ENCODE results near the gene CTCF.
"Not testable (repeated sequence)": the region's sequence is repeated elsewhere in the genome, so short reads cannot be mapped to it uniquely, and the experiment has no call there.

The CTCF gene

DNA sequence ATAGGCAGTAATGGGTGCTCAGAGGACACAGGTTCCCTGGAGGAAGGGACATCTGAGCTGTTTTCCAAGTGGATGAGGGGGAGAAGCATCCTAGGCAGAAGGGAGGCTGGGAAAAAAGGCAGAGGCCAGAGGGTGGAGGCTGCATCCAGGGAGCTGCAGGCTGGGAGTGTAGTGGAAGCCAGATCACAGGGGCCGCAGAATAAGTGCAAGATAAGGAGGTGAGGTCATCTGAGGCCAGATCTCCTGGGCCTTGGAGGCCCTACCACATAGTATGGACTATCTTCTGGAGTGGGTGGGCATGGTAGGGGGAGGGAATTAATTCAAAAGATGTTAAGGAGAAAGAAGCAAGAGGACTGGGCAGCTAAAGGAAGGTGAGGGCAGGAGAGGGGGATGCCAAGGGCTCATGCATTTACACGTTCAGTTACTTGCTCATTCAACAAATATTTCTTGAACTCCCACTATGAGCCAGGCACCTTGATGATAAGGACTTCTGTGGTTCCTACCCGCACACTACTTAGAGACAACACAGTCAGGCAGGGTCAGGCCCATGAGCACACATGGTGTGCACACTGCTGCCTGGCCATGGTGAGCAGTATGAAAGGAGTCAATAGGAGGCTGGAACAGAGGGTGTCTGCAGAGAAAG is 36.1 kb upstream of the CTCF start:
- no peaks in the 10 kb centered on the region for H3K27me3 ChIP-seq (ENCODE audit: insufficient read depth, low read length)
- peaks cover 20% of the 10 kb centered on the region for H3K79me2 ChIP-seq (ENCODE audit: control insufficient read depth, insufficient read depth, low read length, unreplicated experiment)
- no peak overlapping the region for H3K4me3 ChIP-seq (ENCODE audit: low read depth, low read length)
- H2AFZ ChIP-seq (ENCODE audit: low read length, unreplicated experiment): no peak overlapping the region
- peaks cover 12% of the 10 kb centered on the region for H3K4me1 ChIP-seq (ENCODE audit: control insufficient read depth, insufficient read depth, low read length, unreplicated experiment)
- no peak overlapping the region for H3K27ac ChIP-seq (ENCODE audit: low read depth, low read length)
- no peaks in the 10 kb centered on the region for H3K36me3 ChIP-seq (ENCODE audit: insufficient read depth, low read length)

DNA sequence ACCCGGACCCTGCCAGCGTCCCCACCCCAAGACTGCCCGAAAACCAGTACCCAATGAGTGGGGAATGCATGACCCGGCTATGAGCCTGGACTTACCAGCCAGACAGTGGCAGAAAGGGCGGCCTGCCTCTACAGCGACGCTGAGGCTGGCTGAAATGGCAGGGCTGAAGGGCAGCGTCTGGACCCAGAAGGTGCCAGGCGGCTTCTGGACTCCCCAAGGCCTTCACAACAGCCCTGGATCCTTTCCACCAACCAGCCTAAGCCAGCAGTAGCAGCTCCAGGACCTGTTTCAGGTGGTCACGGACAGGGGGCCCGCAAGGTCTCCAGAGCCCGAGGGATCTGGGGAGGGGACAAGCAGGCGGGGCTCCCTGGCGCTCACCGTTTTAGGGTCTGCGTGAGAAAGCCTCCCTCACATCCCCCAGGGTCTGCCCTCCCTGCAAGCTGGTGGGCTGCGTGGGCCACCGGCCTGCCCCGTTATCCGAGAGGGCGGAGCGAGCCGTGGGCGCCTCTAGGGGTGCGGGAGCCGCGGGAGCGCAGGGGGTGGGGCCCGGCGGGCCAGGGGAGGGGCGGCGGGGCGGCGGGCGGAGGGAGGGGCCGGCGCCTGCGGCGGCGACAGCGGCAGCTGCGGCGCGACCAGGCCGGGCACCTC is 34.0 kb upstream of the CTCF start, which contains the start of gene RIPOR1:
Gene RIPOR1 (plus strand): TSS at position 608 of the 648 bp plus-strand sequence. CDS start 9,618 bp downstream, outside the sequence.
- Histone ChIP-seq H3K27me3 (ENCODE audit: insufficient read depth, low read length) (no peaks in the 10 kb centered on the region), H3K4me3 (ENCODE audit: low read depth, low read length) (peak within 1 kb of the TSS; percentile 94), H3K27ac (ENCODE audit: low read depth, low read length) (peak within 1 kb of the TSS; percentile 50), H3K79me2 (ENCODE audit: control insufficient read depth, insufficient read depth, low read length, unreplicated experiment) (peaks cover 40% of the 10 kb centered on the region), H3K36me3 (ENCODE audit: insufficient read depth, low read length) (no peaks in the 10 kb centered on the region), H2AFZ (ENCODE audit: low read length, unreplicated experiment) (peak within 1 kb of the TSS; percentile 74), H3K4me1 (ENCODE audit: control insufficient read depth, insufficient read depth, low read length, unreplicated experiment) (peaks cover 14% of the 10 kb centered on the region)

DNA sequence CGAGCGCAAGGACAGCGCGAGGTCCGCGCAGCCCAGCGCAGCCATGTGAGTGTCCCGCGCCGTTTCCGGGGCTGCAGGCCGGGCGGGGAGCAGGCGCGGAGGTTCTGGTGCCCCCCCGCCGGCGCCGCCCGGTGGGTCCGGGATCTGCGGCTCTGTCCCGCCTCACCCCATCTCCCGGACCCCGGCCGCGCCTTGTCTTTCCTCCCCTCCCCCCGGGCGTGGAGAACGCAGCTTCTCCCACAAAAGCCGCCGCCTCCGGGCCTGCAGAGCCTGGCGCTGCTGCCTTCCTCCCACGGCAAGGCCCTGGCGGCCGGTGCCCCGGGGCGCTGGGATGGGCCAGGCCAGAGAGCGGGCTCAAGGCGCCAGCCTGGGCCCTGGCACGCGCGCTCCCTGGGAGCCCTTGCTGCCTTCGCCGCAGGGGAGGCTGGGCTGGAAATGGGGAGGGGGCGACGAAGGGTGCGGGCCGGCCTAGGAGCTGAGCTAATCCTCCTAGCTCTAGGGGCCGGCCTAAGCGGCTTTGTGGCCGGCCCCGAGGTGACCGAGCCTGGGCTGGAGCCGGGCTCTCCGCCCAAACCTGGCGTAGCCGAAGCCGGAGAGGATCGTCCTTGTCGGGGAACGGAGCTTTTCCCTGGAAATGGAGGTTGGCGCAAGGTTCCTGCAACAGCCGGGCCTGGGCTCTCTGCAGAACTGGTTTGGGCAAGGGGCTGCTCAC is 33.3 kb upstream of the CTCF start:
- Histone ChIP-seq H3K27ac (ENCODE audit: low read depth, low read length) (peak overlapping the region; percentile 2; the same call in 1 of the 2 replicates), H3K27me3 (ENCODE audit: insufficient read depth, low read length) (no peaks in the 10 kb centered on the region), H3K36me3 (ENCODE audit: insufficient read depth, low read length) (no peaks in the 10 kb centered on the region), H3K79me2 (ENCODE audit: control insufficient read depth, insufficient read depth, low read length, unreplicated experiment) (peaks cover 43% of the 10 kb centered on the region), H3K4me3 (ENCODE audit: low read depth, low read length) (peak overlapping the region; percentile 94), H3K4me1 (ENCODE audit: control insufficient read depth, insufficient read depth, low read length, unreplicated experiment) (peaks cover 17% of the 10 kb centered on the region), H2AFZ (ENCODE audit: low read length, unreplicated experiment) (peak overlapping the region; percentile 47)

DNA sequence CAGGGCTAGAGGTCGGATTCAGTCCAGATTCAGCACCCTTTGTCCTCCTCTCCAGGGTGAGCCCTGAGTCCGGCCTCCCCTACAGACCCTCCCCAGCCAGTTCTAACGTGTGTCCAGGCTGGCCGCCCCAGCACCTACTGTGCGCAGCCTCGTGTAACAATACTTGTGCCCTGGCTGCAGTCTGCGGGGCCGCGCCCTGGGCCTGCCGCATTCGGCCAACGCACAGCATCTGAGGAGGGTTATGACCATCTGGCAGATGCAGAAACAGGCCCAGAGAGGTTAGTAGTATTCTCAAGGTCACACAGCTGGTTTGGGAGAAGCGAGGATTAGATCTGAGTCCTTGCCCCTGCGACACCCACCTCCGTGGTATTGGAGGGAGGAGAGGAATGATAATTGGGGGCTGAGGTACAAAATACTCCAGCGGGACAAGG is 32.7 kb upstream of the CTCF start:
- H3K36me3 ChIP-seq (ENCODE audit: insufficient read depth, low read length): no peaks in the 10 kb centered on the region
- no peaks in the 10 kb centered on the region for H3K27me3 ChIP-seq (ENCODE audit: insufficient read depth, low read length)
- H3K27ac ChIP-seq (ENCODE audit: low read depth, low read length): peak overlapping the region; percentile 50
- H3K4me1 ChIP-seq (ENCODE audit: control insufficient read depth, insufficient read depth, low read length, unreplicated experiment): peaks cover 17% of the 10 kb centered on the region
- peaks cover 43% of the 10 kb centered on the region for H3K79me2 ChIP-seq (ENCODE audit: control insufficient read depth, insufficient read depth, low read length, unreplicated experiment)
- peak overlapping the region; percentile 94 for H3K4me3 ChIP-seq (ENCODE audit: low read depth, low read length)
- no peak overlapping the region for H2AFZ ChIP-seq (ENCODE audit: low read length, unreplicated experiment)

DNA sequence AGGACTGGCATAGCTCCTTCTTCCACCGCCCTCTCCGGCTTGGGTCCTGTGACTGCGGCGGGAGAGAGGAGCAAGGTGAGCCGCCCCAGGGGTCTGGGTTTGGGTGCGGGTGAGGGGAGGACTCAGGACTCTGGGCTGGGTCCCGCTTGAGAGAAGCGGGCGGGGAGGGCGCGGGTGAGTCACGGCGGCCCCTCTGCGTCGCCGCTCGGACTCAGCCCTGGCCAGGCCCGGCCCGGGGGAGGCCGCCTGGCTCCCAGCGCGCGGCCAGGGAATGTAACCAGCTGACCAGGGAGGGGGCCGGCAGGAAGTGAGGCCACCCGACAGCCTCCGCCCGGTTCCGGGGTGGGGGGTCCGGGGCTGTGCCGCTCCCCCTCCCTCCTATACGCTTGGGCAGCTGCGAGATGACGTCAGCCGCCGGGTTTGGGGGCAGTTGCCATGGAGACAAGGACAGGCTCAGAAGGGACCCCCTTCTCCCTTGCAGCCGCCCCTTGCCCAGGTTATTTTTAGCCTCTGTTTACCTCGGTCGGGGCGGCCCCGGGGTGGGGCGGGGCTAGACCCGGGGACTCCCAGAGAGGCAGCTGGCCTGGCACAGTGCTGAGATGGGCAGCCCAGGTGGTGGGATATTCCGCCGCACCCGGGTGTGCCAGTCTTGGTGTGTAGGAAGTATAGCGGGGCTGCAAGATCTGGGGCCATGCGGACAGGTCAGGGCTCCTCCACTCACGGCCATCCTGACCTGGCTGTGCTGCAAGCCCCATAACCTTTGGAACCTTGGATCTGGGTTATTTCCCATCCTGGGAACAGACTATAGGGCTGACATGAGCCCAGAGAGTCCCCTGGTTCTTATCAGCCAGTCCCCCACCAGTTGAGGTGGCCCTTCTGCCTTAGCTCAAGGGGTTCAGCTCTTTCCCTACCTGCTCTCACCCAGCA is 32.0 kb upstream of the CTCF start:
- Histone ChIP-seq H2AFZ (ENCODE audit: low read length, unreplicated experiment) (no peak overlapping the region), H3K4me1 (ENCODE audit: control insufficient read depth, insufficient read depth, low read length, unreplicated experiment) (peaks cover 17% of the 10 kb centered on the region), H3K27ac (ENCODE audit: low read depth, low read length) (peak overlapping the region; percentile 50), H3K79me2 (ENCODE audit: control insufficient read depth, insufficient read depth, low read length, unreplicated experiment) (peaks cover 47% of the 10 kb centered on the region), H3K4me3 (ENCODE audit: low read depth, low read length) (peak overlapping the region; percentile 94), H3K27me3 (ENCODE audit: insufficient read depth, low read length) (no peaks in the 10 kb centered on the region), H3K36me3 (ENCODE audit: insufficient read depth, low read length) (no peaks in the 10 kb centered on the region)

DNA sequence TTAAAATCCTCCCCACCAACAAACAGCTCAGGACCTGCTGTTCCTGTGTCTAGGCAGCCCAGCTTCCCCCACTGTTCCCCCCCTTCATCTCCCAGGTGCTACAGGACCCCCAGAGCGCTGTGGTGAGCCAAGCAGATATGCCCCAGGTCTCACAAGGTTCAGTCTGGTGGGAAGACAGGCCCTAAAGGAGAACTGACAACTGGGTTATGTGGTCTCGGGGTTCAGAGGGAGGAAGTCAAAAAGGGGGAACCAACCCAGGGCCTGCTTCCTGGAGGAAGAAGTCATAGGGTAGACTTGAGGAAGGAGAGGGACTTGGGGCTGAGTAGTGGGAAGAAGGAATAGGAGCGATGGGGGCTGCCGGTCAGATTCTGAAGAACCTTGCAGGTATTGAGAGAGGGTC is 31.1 kb upstream of the CTCF start:
- Histone ChIP-seq H2AFZ (ENCODE audit: low read length, unreplicated experiment) (no peak overlapping the region), H3K4me3 (ENCODE audit: low read depth, low read length) (peak overlapping the region; percentile 94), H3K4me1 (ENCODE audit: control insufficient read depth, insufficient read depth, low read length, unreplicated experiment) (peaks cover 20% of the 10 kb centered on the region), H3K27ac (ENCODE audit: low read depth, low read length) (no peak overlapping the region), H3K79me2 (ENCODE audit: control insufficient read depth, insufficient read depth, low read length, unreplicated experiment) (peaks cover 56% of the 10 kb centered on the region), H3K36me3 (ENCODE audit: insufficient read depth, low read length) (no peaks in the 10 kb centered on the region), H3K27me3 (ENCODE audit: insufficient read depth, low read length) (no peaks in the 10 kb centered on the region)

DNA sequence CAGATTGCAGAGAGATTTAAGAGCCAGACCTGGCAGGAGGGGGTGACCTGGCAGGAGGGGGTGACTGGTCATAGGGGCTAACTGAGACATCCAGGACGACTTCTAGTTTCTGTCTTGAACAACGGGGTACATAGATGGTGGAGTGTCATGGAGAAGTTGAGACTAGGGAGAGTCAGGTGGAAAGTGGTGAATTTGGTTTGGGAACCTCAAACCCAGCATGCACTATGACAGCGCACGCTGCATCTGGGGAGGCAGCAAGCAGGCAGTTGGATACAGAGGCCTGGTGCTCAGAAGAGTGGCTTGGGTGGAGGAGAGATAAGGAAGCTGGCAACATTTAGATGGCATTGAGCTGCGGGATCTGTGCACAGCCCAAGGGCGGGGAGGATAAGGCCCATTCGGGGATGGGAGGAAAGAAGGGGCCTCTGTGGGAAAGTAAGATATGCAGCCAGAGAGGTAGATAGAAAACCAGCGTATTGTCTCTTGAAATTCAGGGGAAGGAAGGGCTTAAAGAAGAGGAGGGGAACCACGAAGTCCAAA is 29.2 kb upstream of the CTCF start:
- Histone ChIP-seq H3K4me1 (ENCODE audit: control insufficient read depth, insufficient read depth, low read length, unreplicated experiment) (peaks cover 24% of the 10 kb centered on the region), H3K27me3 (ENCODE audit: insufficient read depth, low read length) (no peaks in the 10 kb centered on the region), H3K79me2 (ENCODE audit: control insufficient read depth, insufficient read depth, low read length, unreplicated experiment) (peaks cover 67% of the 10 kb centered on the region), H2AFZ (ENCODE audit: low read length, unreplicated experiment) (no peak overlapping the region), H3K27ac (ENCODE audit: low read depth, low read length) (no peak overlapping the region), H3K36me3 (ENCODE audit: insufficient read depth, low read length) (no peaks in the 10 kb centered on the region), H3K4me3 (ENCODE audit: low read depth, low read length) (no peak overlapping the region)

DNA sequence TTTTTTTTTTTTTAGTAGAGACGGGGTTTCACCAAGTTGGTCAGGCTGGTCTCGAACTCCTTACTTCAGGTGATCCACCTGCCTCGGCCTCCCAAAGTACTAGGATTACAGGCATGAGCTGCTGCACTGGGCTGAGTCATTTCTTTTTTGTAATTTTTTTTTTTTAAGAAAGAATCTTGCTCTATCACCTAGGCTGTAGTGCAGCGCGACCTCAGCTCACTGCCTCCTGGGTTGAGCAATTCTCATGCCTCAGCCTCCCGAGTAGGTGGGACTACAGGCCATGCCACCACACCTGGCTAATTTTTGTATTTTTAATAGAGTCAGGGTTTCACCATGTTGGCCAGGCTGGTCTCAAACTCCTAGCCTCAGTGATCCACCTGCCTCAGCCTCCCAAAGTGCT is 28.3 kb upstream of the CTCF start:
- H3K27me3 ChIP-seq (ENCODE audit: insufficient read depth, low read length); H3K36me3 ChIP-seq (ENCODE audit: insufficient read depth, low read length); H3K4me3 ChIP-seq (ENCODE audit: low read depth, low read length); H3K27ac ChIP-seq (ENCODE audit: low read depth, low read length); H2AFZ ChIP-seq (ENCODE audit: low read length, unreplicated experiment): not testable (repeated sequence)
- Histone ChIP-seq H3K79me2 (ENCODE audit: control insufficient read depth, insufficient read depth, low read length, unreplicated experiment) (peaks cover 75% of the 10 kb centered on the region), H3K4me1 (ENCODE audit: control insufficient read depth, insufficient read depth, low read length, unreplicated experiment) (peaks cover 29% of the 10 kb centered on the region)

DNA sequence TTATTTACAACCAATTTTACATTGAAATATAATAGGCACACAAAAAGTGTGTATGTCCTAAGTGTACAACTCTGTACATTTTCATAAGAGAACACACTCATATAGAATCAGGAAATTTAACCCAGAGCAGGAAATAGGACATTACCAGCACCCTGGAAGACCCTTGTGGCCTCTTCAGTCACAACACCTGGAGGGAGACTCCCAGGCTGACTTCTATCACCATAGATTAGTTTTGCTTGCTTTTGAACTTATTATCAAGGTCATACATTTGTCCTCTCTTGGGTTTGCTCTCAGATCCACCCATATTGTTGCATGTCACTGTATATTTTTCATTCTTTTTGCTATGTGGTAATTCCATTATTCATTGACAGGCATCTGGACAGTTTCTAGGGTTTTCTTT is 27.9 kb upstream of the CTCF start:
- Histone ChIP-seq H3K27me3 (ENCODE audit: insufficient read depth, low read length) (no peaks in the 10 kb centered on the region), H3K27ac (ENCODE audit: low read depth, low read length) (no peak overlapping the region), H3K4me3 (ENCODE audit: low read depth, low read length) (no peak overlapping the region), H3K36me3 (ENCODE audit: insufficient read depth, low read length) (no peaks in the 10 kb centered on the region), H2AFZ (ENCODE audit: low read length, unreplicated experiment) (no peak overlapping the region), H3K4me1 (ENCODE audit: control insufficient read depth, insufficient read depth, low read length, unreplicated experiment) (peaks cover 33% of the 10 kb centered on the region), H3K79me2 (ENCODE audit: control insufficient read depth, insufficient read depth, low read length, unreplicated experiment) (peaks cover 76% of the 10 kb centered on the region)

DNA sequence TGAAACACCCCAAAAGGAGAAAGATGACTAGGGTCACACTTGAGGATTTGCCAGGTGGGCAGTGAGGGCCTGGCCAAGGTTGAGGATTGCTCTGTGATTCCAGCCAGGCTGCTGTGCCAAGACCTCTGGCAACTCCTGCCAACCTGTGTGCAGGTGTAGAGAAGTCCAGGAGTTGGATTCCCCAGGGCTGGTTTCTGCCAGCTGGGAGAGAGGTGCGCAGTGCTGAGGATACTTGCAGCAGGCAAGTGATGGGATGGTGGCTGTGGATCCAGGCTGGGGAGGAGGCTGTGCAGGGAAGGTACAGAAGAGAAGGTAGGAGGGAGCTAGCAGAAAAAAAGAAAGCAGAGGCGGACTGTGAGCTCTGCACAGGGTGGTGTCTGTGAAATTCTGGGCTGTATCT is 27.1 kb upstream of the CTCF start:
- Histone ChIP-seq H2AFZ (ENCODE audit: low read length, unreplicated experiment) (no peak overlapping the region), H3K4me3 (ENCODE audit: low read depth, low read length) (no peak overlapping the region), H3K4me1 (ENCODE audit: control insufficient read depth, insufficient read depth, low read length, unreplicated experiment) (peaks cover 35% of the 10 kb centered on the region), H3K27me3 (ENCODE audit: insufficient read depth, low read length) (no peaks in the 10 kb centered on the region), H3K27ac (ENCODE audit: low read depth, low read length) (no peak overlapping the region), H3K36me3 (ENCODE audit: insufficient read depth, low read length) (no peaks in the 10 kb centered on the region), H3K79me2 (ENCODE audit: control insufficient read depth, insufficient read depth, low read length, unreplicated experiment) (peaks cover 74% of the 10 kb centered on the region)

All from ACC112 (cell line).